IMR-90 (cell line): ENCODE data around the gene STON2. TPM values are rescaled to one million over a fixed set of nuclear protein-coding genes. Genes with fewer than 3 reads are reported as not detected.

Experiments
- ATAC-seq: fragments of 200-7000 bp; cut with Tn5 transposase; 2 replicates; pipeline ENCODE4 v1.9.1; 2020; ENCODE audit warnings: low read depth, mild to moderate bottlenecking, moderate library complexity
- BruUV-seq: library from RNA; stranded (reverse); fragments of 400-500 nt; replicated peaks from 2 replicates; lab custom pipeline; 2021; lab: Mats Ljungman, UMichigan
- CTCF ChIA-PET: fragments of 300-600 bp; formaldehyde crosslinking; extraction: SDS; loops from one replicate; lab custom pipeline; 2021; ENCODE audit warnings: antibody characterized with exemption; lab: Yijun Ruan, JAX
- POLR2A ChIA-PET: fragments of 300-600 bp; sonication (Branson Sonifier 250); formaldehyde crosslinking; loops from one replicate; lab custom pipeline; 2022; ENCODE audit warnings: antibody characterized with exemption; ENCODE audit not compliant: unreplicated experiment; lab: Charles Lee
- DNase-seq: peaks from one replicate; pipeline ENCODE4 v3.0.0; 2013
- H2AFZ ChIP-seq: replicated peaks from 2 replicates; pipeline ENCODE3; 2013; ENCODE audit warnings: low read length, mild to moderate bottlenecking; ENCODE audit not compliant: poor library complexity
- H2AK5ac ChIP-seq: 2 replicates; pipeline ENCODE4 v1.6.1; 2013; ENCODE audit warnings: low read depth, low read length, inconsistent platforms
- H2AK9ac ChIP-seq: replicated peaks from 2 replicates; pipeline ENCODE3; 2013; ENCODE audit warnings: mild to moderate bottlenecking, low read depth, low read length, moderate library complexity; ENCODE audit not compliant: poor library complexity
- H2BK120ac ChIP-seq: 2 replicates; pipeline ENCODE4 v1.6.1; 2013; ENCODE audit warnings: low read depth, low read length, inconsistent platforms
- H2BK15ac ChIP-seq: 3 replicates; pipeline ENCODE4 v1.6.1; 2013; ENCODE audit warnings: low read depth, low read length, inconsistent platforms
- H2BK20ac ChIP-seq: 2 replicates; pipeline ENCODE4 v1.6.1; 2013; ENCODE audit warnings: low read depth, mild to moderate bottlenecking, inconsistent platforms, low read length, moderate library complexity
- H2BK5ac ChIP-seq: 2 replicates; pipeline ENCODE4 v1.6.1; 2013; ENCODE audit warnings: mild to moderate bottlenecking, low read depth, low read length, inconsistent platforms; ENCODE audit not compliant: poor library complexity, severe bottlenecking
- H3K14ac ChIP-seq: replicated peaks from 2 replicates; pipeline ENCODE4 v1.6.1; 2013; ENCODE audit warnings: low read depth, low read length, inconsistent platforms
- H3K18ac ChIP-seq: 2 replicates; pipeline ENCODE4 v1.6.1; 2013; ENCODE audit warnings: low read depth, low read length, control low read depth
- H3K23ac ChIP-seq: 2 replicates; pipeline ENCODE4 v1.6.1; 2013; ENCODE audit warnings: low read depth, low read length, inconsistent platforms
- H3K27ac ChIP-seq: 2 replicates; pipeline ENCODE4 v1.5.1; 2013; ENCODE audit warnings: mild to moderate bottlenecking, control low read depth, low read length; ENCODE audit not compliant: insufficient read depth
- H3K27me3 ChIP-seq: 2 replicates; pipeline ENCODE4 v1.6.1; 2013; ENCODE audit warnings: low read length; ENCODE audit not compliant: control insufficient read depth, insufficient read depth
- H3K36me3 ChIP-seq: 2 replicates; pipeline ENCODE4 v1.6.1; 2013; ENCODE audit warnings: low read length, mixed read lengths; ENCODE audit not compliant: control insufficient read depth, insufficient read depth
- H3K4ac ChIP-seq: 2 replicates; pipeline ENCODE4 v1.6.1; 2013; ENCODE audit warnings: low read depth, low read length, inconsistent platforms
- H3K4me1 ChIP-seq: 2 replicates; pipeline ENCODE4 v1.6.1; 2013; ENCODE audit warnings: low read length, mixed read lengths; ENCODE audit not compliant: control insufficient read depth, insufficient read depth
- H3K4me2 ChIP-seq: 2 replicates; pipeline ENCODE4 v1.6.1; 2013; ENCODE audit warnings: low read depth, mild to moderate bottlenecking, control low read depth, low read length, moderate library complexity
- H3K4me3 ChIP-seq: 2 replicates; pipeline ENCODE4 v1.5.1; 2013; ENCODE audit warnings: low read depth, mild to moderate bottlenecking, control low read depth, low read length, moderate library complexity; ENCODE audit not compliant: insufficient read depth
- H3K56ac ChIP-seq: 2 replicates; pipeline ENCODE4 v1.6.1; 2013; ENCODE audit warnings: low read length, inconsistent platforms; ENCODE audit not compliant: insufficient read depth; ENCODE audit errors: extremely low read depth
- H3K79me1 ChIP-seq, 2 experiments: 2 replicates each; pipeline ENCODE4 v1.6.1; 2013; ENCODE audit warnings: low read length in 2 of 2, inconsistent platforms in 1 of 2, low read depth in 1 of 2
- H3K9ac ChIP-seq: 2 replicates; pipeline ENCODE4 v1.6.1; 2013; ENCODE audit warnings: low read depth, low read length, control low read depth
- H3K9me1 ChIP-seq: 2 replicates; pipeline ENCODE4 v1.6.1; 2013; ENCODE audit warnings: low read length, inconsistent platforms; ENCODE audit not compliant: insufficient read depth
- H3K9me3 ChIP-seq: 2 replicates; pipeline ENCODE4 v1.6.1; 2013; ENCODE audit warnings: low read length; ENCODE audit not compliant: control insufficient read depth, insufficient read depth
- H4K20me1 ChIP-seq: 2 replicates; pipeline ENCODE4 v1.6.1; 2013; ENCODE audit warnings: low read length, inconsistent platforms; ENCODE audit not compliant: insufficient read depth
- H4K5ac ChIP-seq: 2 replicates; pipeline ENCODE4 v1.6.1; 2013; ENCODE audit warnings: mild to moderate bottlenecking, low read depth, low read length, control low read depth
- H4K8ac ChIP-seq, 2 experiments: 2 replicates each; pipeline ENCODE4 v1.6.1; 2013; ENCODE audit warnings: low read depth in 2 of 2, low read length in 2 of 2, control low read depth in 1 of 2, inconsistent platforms in 1 of 2
- H4K91ac ChIP-seq: 2 replicates; pipeline ENCODE4 v1.6.1; 2013; ENCODE audit warnings: low read depth, low read length, inconsistent platforms; ENCODE audit not compliant: insufficient read depth
- BHLHE40 ChIP-seq: fragments of 150-350 bp; IDR thresholded peaks from 2 replicates; pipeline ENCODE4 v1.6.1; 2016; ENCODE audit warnings: mild to moderate bottlenecking, low read depth, low read length
- CEBPB ChIP-seq: IDR thresholded peaks from 2 replicates; pipeline ENCODE4 v1.6.1; 2012; ENCODE audit warnings: low read depth, low read length, improper control_type of control experiment
- CTCF ChIP-seq: conservative IDR thresholded peaks from 2 replicates; pipeline ENCODE4 v1.5.1; 2012; ENCODE audit warnings: mild to moderate bottlenecking, low read depth, low read length, improper control_type of control experiment
- FOS ChIP-seq: fragments of 150-350 bp; IDR thresholded peaks from 2 replicates; pipeline ENCODE4 v1.6.1; 2016; ENCODE audit warnings: low read depth, low read length
- MAFK ChIP-seq: IDR thresholded peaks from 2 replicates; pipeline ENCODE4 v1.6.1; 2012; ENCODE audit warnings: low read depth, low read length, improper control_type of control experiment
- MAZ ChIP-seq: IDR thresholded peaks from 2 replicates; pipeline ENCODE4 v1.6.1; 2012; ENCODE audit warnings: low read depth, mild to moderate bottlenecking, low read length, improper control_type of control experiment, moderate library complexity, borderline replicate concordance
- MXI1 ChIP-seq: IDR thresholded peaks from 2 replicates; pipeline ENCODE4 v1.6.1; 2012; ENCODE audit warnings: low read depth, mild to moderate bottlenecking, low read length, moderate library complexity, borderline replicate concordance
- POLR2A ChIP-seq: IDR thresholded peaks from 2 replicates; pipeline ENCODE4 v1.6.1; 2012; ENCODE audit warnings: mild to moderate bottlenecking, low read depth, low read length
- RAD21 ChIP-seq: IDR thresholded peaks from 2 replicates; pipeline ENCODE4 v1.6.1; 2012; ENCODE audit warnings: low read length, improper control_type of control experiment
- RCOR1 ChIP-seq: IDR thresholded peaks from 2 replicates; pipeline ENCODE4 v1.6.1; 2012; ENCODE audit warnings: mild to moderate bottlenecking, low read length, improper control_type of control experiment; ENCODE audit not compliant: insufficient replicate concordance
- SMC3 ChIP-seq: fragments of 150-350 bp; IDR thresholded peaks from 2 replicates; pipeline ENCODE4 v1.6.1; 2016; ENCODE audit warnings: low read depth, mild to moderate bottlenecking, antibody characterized with exemption, low read length, moderate library complexity
- WGBS, 2 experiments: methylation state at CpG; one replicate each; pipeline versions ENCODE4 v1.1.5 to v1.1.7; 2013; ENCODE audit warnings: missing lambda C conversion rate in 2 of 2; ENCODE audit not compliant: insufficient read length in 1 of 2; ENCODE audit errors: extremely low coverage in 2 of 2; 5-methylcytosine and 5-hydroxymethylcytosine counted together
- dilution Hi-C: fragments of 300-500 bp; cut with HindIII; formaldehyde crosslinking; loops from one replicate; pipeline ENCODE4 v1.14.3; 2018; ENCODE audit warnings: low sequenced_read_pairs; ENCODE audit not compliant: unreplicated experiment
- in situ Hi-C: fragments of 300-500 bp; cut with MboI; formaldehyde crosslinking; loops from 3 replicates; pipeline ENCODE4 v1.14.3; 2019; ENCODE audit warnings: low sequenced_read_pairs, inconsistent platforms, mixed read lengths
- intact Hi-C: fragments of 100-400 bp; cut with micrococcal nuclease; formaldehyde crosslinking; loops from 2 replicates; pipeline ENCODE4 v1.10.0; 2022
- polyA plus RNA-seq, 3 experiments: library from polyadenylated mRNA; depleted of rRNA; stranded (reverse); fragments of >200 nt; gene quantifications; 2 replicates each; pipeline ENCODE4 v1.2.3, GENCODE V29; 2012; ENCODE audit warnings: low replicate concordance in 1 of 3
- total RNA-seq: library from RNA; depleted of rRNA; stranded (reverse); fragments of >200 nt; gene quantifications from 2 replicates; pipeline ENCODE4 v1.2.3, GENCODE V29; 2012
- TF ChIP-seq, protein P1 (sequence below): fragments of 150-350 bp; IDR thresholded peaks from 2 replicates; pipeline ENCODE4 v1.6.1; 2016; ENCODE audit warnings: low read depth, mild to moderate bottlenecking, low read length, moderate library complexity, borderline replicate concordance

Gene STON2
- total and polyA plus RNA-seq, 2 of the 4 experiments (the other 2 are of a cell fraction), result not detected

DNA sequence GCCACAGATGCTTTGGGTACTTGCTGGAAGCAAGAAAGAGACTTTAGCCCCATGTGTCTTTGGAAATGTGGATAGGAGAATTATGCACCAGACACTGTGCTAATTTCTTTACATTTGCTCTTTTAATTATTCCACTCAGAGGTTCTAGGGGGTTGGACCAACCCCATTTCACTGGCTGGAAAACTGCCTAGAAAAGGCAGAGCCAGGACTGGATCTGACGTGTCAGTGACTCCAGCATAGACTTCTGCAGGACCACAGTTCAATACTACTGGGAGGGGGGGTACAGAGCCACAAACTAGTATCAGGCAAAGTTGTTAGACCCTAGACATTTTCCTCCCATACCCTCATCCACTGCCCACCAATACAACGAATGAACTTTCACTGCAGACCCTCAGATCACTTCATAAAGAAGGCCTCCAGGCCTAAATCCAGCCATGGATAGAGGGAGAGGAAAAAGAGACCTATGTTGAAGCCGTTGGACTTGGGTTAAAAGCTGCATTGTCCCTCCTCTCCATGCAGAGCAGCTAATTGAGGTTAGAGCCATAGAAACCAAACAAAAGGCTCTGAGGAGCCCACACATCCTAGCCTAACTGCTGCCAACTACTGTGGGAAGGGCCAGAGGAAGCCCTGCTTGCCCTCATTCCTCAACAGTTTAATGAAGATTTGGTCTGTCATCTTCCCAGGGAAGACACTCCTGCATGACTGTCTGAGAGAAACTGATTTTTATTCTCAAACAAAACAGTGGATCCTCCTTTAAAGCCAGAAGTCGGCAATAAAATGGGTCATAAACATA is 68.7 kb downstream of the STON2 start:
- H2BK15ac ChIP-seq, result no peak overlapping the region
- no peak overlapping the region for H3K27ac ChIP-seq
- no peak for TF ChIP-seq MAFK
- TF ChIP-seq BHLHE40, result no peak
- no peak for TF ChIP-seq MXI1
- no peak for TF ChIP-seq POLR2A
- TF ChIP-seq SMC3, result no peak
- no peak for TF ChIP-seq CEBPB
- TF ChIP-seq, protein P1, sequence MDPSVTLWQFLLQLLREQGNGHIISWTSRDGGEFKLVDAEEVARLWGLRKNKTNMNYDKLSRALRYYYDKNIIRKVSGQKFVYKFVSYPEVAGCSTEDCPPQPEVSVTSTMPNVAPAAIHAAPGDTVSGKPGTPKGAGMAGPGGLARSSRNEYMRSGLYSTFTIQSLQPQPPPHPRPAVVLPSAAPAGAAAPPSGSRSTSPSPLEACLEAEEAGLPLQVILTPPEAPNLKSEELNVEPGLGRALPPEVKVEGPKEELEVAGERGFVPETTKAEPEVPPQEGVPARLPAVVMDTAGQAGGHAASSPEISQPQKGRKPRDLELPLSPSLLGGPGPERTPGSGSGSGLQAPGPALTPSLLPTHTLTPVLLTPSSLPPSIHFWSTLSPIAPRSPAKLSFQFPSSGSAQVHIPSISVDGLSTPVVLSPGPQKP, result no peak
- no peak for TF ChIP-seq RAD21
- no peak for TF ChIP-seq CTCF
- TF ChIP-seq MAZ, result no peak
- no peak for TF ChIP-seq RCOR1
- no peak for TF ChIP-seq FOS
- H3K18ac ChIP-seq, result no peak overlapping the region
- ChIA-PET CTCF (no interaction called here), POLR2A (no interaction called here)
- H3K23ac ChIP-seq, result no peak overlapping the region
- no CpG with 5 or more reads among the region's 4 CpGs for WGBS, 2 experiments
- H3K14ac ChIP-seq, result no peak overlapping the region
- no peak overlapping the region for H2AFZ ChIP-seq
- no peak overlapping the region for H3K56ac ChIP-seq
- no peaks in the 10 kb centered on the region for H3K36me3 ChIP-seq
- ATAC-seq, result no peak
- H4K8ac ChIP-seq, result no peak overlapping the region
- no peak overlapping the region for H3K4ac ChIP-seq
- no peak overlapping the region for H2BK120ac ChIP-seq
- H3K9me3 ChIP-seq, result 0 out of 2 replicates have a peak, but pooled peaks cover 3% of the 10 kb centered on the region
- DNase-seq, result no peak
- H3K9me1 ChIP-seq, result no peaks in the 10 kb centered on the region
- H3K79me1 ChIP-seq, result no peaks in the 10 kb centered on the region
- in situ Hi-C loops, result no loop called here
- H3K4me1 ChIP-seq, result no peaks in the 10 kb centered on the region
- H4K20me1 ChIP-seq, result no peaks in the 10 kb centered on the region
- H3K4me2 ChIP-seq, result no peak overlapping the region
- no peak overlapping the region for H3K4me3 ChIP-seq
- dilution Hi-C loops, result no loop called here
- H3K27me3 ChIP-seq, result no peaks in the 10 kb centered on the region
- no peak overlapping the region for H2AK5ac ChIP-seq
- H4K91ac ChIP-seq, result no peak overlapping the region
- H4K5ac ChIP-seq, result no peak overlapping the region
- intact Hi-C loops, result no loop called here
- no peak overlapping the region for H2AK9ac ChIP-seq
- H3K9ac ChIP-seq, result no peak overlapping the region
- no TSS peak for BruUV-seq
- no peak overlapping the region for H2BK20ac ChIP-seq
- H2BK5ac ChIP-seq, result no peak overlapping the region
